T1000 (cell line): Measurements from ENCODE around the gene FSTL4.

Source experiments
- DNase-seq: peaks from one replicate; lab custom pipeline; 2025; ENCODE audit warnings: mixed read lengths; lab: John Stamatoyannopoulos, UW

Gene FSTL4

GRCh38 chr5:133612249-133612860 lies at the start of gene FSTL4:
Gene FSTL4, minus strand, starts transcription at chr5:133612541.
- no peak for DNase-seq

- DNase-seq, result no peak
These were observed 49.0 kb upstream of the FSTL4 start for GRCh38 chr5:133661389-133661788.

GRCh38 chr5:133658327-133658726 lies 46.0 kb upstream of the FSTL4 start:
- DNase-seq, result no peak

GRCh38 chr5:133657036-133657435 lies 44.7 kb upstream of the FSTL4 start:
- no peak for DNase-seq

- DNase-seq, result no peak
These were observed 43.6 kb upstream of the FSTL4 start for GRCh38 chr5:133655966-133656365.

GRCh38 chr5:133653760-133654049 lies 41.4 kb upstream of the FSTL4 start:
- no peak for DNase-seq

GRCh38 chr5:133652951-133653759 lies 40.8 kb upstream of the FSTL4 start:
- DNase-seq, result no peak

GRCh38 chr5:133644000-133644865 lies 31.9 kb upstream of the FSTL4 start:
- DNase-seq, result no peak

GRCh38 chr5:133643365-133643764 lies 31.0 kb upstream of the FSTL4 start:
- DNase-seq, result no peak

GRCh38 chr5:133642153-133642722 lies 29.9 kb upstream of the FSTL4 start:
- no peak for DNase-seq

- DNase-seq, result no peak
These were observed 29.3 kb upstream of the FSTL4 start for GRCh38 chr5:133641683-133642082.

- DNase-seq, result no peak
These were observed 27.6 kb upstream of the FSTL4 start for GRCh38 chr5:133639850-133640528.

GRCh38 chr5:133638436-133638835 lies 26.1 kb upstream of the FSTL4 start:
- no peak for DNase-seq

- no peak for DNase-seq
These were observed 24.9 kb upstream of the FSTL4 start for GRCh38 chr5:133637206-133637605.

- no peak for DNase-seq
These were observed 22.7 kb upstream of the FSTL4 start for GRCh38 chr5:133635051-133635450.

- DNase-seq, result no peak
These were observed 14.8 kb upstream of the FSTL4 start for GRCh38 chr5:133627180-133627579.

GRCh38 chr5:133624316-133624715 lies 12.0 kb upstream of the FSTL4 start:
- no peak for DNase-seq

- no peak for DNase-seq
These were observed 5.8 kb upstream of the FSTL4 start for GRCh38 chr5:133618141-133618540.

GRCh38 chr5:133613743-133614142 lies 1.4 kb upstream of the FSTL4 start:
- DNase-seq, result no peak

- no peak for DNase-seq
These were observed 843 bp upstream of the FSTL4 start for GRCh38 chr5:133613184-133613583.

- DNase-seq, result no peak
These were observed 738 bp downstream of the FSTL4 start for GRCh38 chr5:133611357-133612248.
